CD14-positive monocyte (primary cell): ENCODE measurements around the gene CNTNAP5. TPM values are rescaled to one million over a fixed set of nuclear protein-coding genes. Genes with fewer than 3 reads are reported as not detected.

Source experiments
- DNase-seq, 3 donors: peaks; one replicate each; pipeline ENCODE4 v3.0.0-alpha.2; 2011 to 2022
- H2AFZ ChIP-seq: 2 replicates; pipeline ENCODE4 v1.6.0; 2012; ENCODE audit warnings: mild to moderate bottlenecking, low read depth, low read length, inconsistent platforms; ENCODE audit not compliant: insufficient read depth, poor library complexity, severe bottlenecking
- H3K27ac ChIP-seq, 2 donors: 1 replicate in 1 of 2; 2 replicates in 1 of 2; pipeline ENCODE4 v1.5.1; 2012 to 2013; ENCODE audit warnings: low read length in 2 of 2, control low read depth in 1 of 2, inconsistent platforms in 1 of 2, low read depth in 1 of 2, mild to moderate bottlenecking in 1 of 2
- H3K27me3 ChIP-seq, 2 donors: one replicate each; pipeline versions ENCODE4 v1.6.0 to v1.6.1; 2011 to 2013; ENCODE audit warnings: low read length in 2 of 2; ENCODE audit not compliant: control insufficient read depth in 2 of 2, insufficient read depth in 2 of 2
- H3K36me3 ChIP-seq, 2 donors: replicated peaks in 1 of 2; 1 replicate in 1 of 2; 2 replicates in 1 of 2; pipeline versions ENCODE4 v1.5.1 to v1.6.1; 2012 to 2013; ENCODE audit warnings: low read length in 2 of 2, control low read depth in 1 of 2, inconsistent platforms in 1 of 2, mild to moderate bottlenecking in 1 of 2; ENCODE audit not compliant: insufficient read depth in 2 of 2, control insufficient read depth in 1 of 2
- H3K4me1 ChIP-seq, 2 donors: 1 replicate in 1 of 2; 2 replicates in 1 of 2; pipeline versions ENCODE4 v1.5.1 to v1.6.1; 2012 to 2013; ENCODE audit warnings: low read length in 2 of 2, control low read depth in 1 of 2, inconsistent platforms in 1 of 2, mild to moderate bottlenecking in 1 of 2, moderate library complexity in 1 of 2; ENCODE audit not compliant: insufficient read depth in 2 of 2, control insufficient read depth in 1 of 2
- H3K4me2 ChIP-seq: replicated peaks from 2 replicates; pipeline ENCODE3; 2012; ENCODE audit warnings: low read length, moderate library complexity, mild to moderate bottlenecking; ENCODE audit not compliant: poor library complexity, severe bottlenecking; ENCODE audit errors: extremely low read depth
- H3K4me3 ChIP-seq, 3 experiments: fragments of 200-600 bp in 1 of 3; sonication (generic) in 1 of 3; replicated peaks in 1 of 3; 1 replicate in 2 of 3; 2 replicates in 1 of 3; pipeline ENCODE4 v1.5.1; 2011 to 2013; ENCODE audit warnings: low read length in 3 of 3, mild to moderate bottlenecking in 3 of 3, control low read depth in 2 of 3, low read depth in 2 of 3, inconsistent platforms in 1 of 3, moderate library complexity in 1 of 3
- H3K79me2 ChIP-seq: 2 replicates; pipeline ENCODE4 v1.6.0; 2012; ENCODE audit warnings: mild to moderate bottlenecking, control low read depth, inconsistent platforms, low read length, moderate library complexity; ENCODE audit not compliant: insufficient read depth
- H3K9ac ChIP-seq: 2 replicates; pipeline ENCODE4 v1.6.0; 2017; ENCODE audit warnings: low read length, mild to moderate bottlenecking; ENCODE audit not compliant: insufficient read depth, poor library complexity, severe bottlenecking
- H3K9me3 ChIP-seq, 2 donors: replicated peaks in 1 of 2; 1 replicate in 1 of 2; 2 replicates in 1 of 2; pipeline versions ENCODE4 v1.5.1 to v1.6.1; 2012 to 2013; ENCODE audit warnings: low read length in 2 of 2, control low read depth in 1 of 2; ENCODE audit not compliant: control insufficient read depth in 1 of 2, insufficient read depth in 1 of 2
- H4K20me1 ChIP-seq: 2 replicates; pipeline ENCODE4 v1.6.0; 2012; ENCODE audit warnings: mild to moderate bottlenecking, low read length, control low read depth, moderate library complexity; ENCODE audit not compliant: insufficient read depth
- H3K27ac Mint-ChIP-seq, 7 donors: one replicate each; pipeline ENCODE4 v1.8.0; 2020; ENCODE audit warnings: mild to moderate bottlenecking in 7 of 7, mixed read lengths in 7 of 7, moderate library complexity in 6 of 7, inconsistent platforms in 2 of 7
- H3K27me3 Mint-ChIP-seq, 3 donors: one replicate each; pipeline ENCODE4 v1.8.0; 2021 to 2022; ENCODE audit warnings: low read depth in 3 of 3, mild to moderate bottlenecking in 3 of 3, mixed read lengths in 3 of 3, moderate library complexity in 3 of 3, inconsistent platforms in 1 of 3
- H3K36me3 Mint-ChIP-seq, 2 donors: one replicate each; pipeline ENCODE4 v1.8.0; 2020; ENCODE audit warnings: mixed read lengths in 2 of 2, inconsistent platforms in 1 of 2, mild to moderate bottlenecking in 1 of 2
- H3K4me1 Mint-ChIP-seq: one replicate; pipeline ENCODE4 v1.8.0; 2020; ENCODE audit warnings: mild to moderate bottlenecking, mixed read lengths
- H3K4me3 Mint-ChIP-seq, 2 donors: one replicate each; pipeline ENCODE4 v1.8.0; 2020; ENCODE audit warnings: mild to moderate bottlenecking in 2 of 2, mixed read lengths in 2 of 2, moderate library complexity in 1 of 2
- H3K9me3 Mint-ChIP-seq, 7 donors: one replicate each; pipeline ENCODE4 v1.8.0; 2020 to 2022; ENCODE audit warnings: mixed read lengths in 7 of 7, mild to moderate bottlenecking in 6 of 7, moderate library complexity in 6 of 7, inconsistent platforms in 2 of 7
- CTCF ChIP-seq: fragments of 200-600 bp; IDR thresholded peaks from one replicate; pipeline ENCODE4 v1.8.0; 2022; ENCODE audit warnings: antibody characterized with exemption, mild to moderate bottlenecking
- WGBS: methylation state at CpG from one replicate; pipeline ENCODE4 v1.1.5; 2013; ENCODE audit warnings: missing lambda C conversion rate; ENCODE audit not compliant: insufficient coverage; 5-methylcytosine and 5-hydroxymethylcytosine counted together
- intact Hi-C, 2 donors: fragments of 100-400 bp; cut with micrococcal nuclease; formaldehyde crosslinking; loops; one replicate each; pipeline versions ENCODE4 v1.15.0 to v1.15.1; 2023
- polyA plus RNA-seq, 3 donors: library from polyadenylated mRNA; depleted of rRNA in 1 of 3; unstranded in 2 of 3; stranded (reverse) in 1 of 3; fragments of 300-500 nt in 2 of 3; fragments of >200 nt in 1 of 3; fragmentation: Illumina TruSeq in 2 of 3; gene quantifications; 1 replicate in 2 of 3; 2 replicates in 1 of 3; pipeline ENCODE4 v1.2.3, GENCODE V29; 2012 to 2021

CNTNAP5 gene
- polyA plus RNA-seq, 3 donors: not detected

DNA sequence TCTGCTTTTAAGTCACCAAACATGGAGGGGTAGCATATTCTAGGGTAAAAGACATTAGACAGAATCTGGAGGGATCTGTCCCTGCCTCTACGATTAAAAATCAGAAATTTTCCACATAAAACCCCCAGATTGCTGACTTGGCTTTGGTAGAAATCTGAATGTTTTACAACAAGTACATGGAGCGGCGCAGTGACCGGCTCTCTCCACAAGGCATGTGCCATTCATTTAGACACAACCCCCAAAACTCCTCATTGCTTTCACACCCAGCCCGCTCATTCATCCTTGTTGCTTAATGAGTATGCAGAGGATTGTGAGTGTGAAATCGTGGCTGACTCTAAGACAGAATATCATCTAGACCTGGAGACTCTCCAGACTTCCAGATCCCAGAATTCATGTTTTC, 140.6 kb downstream of the CNTNAP5 start:
- Histone ChIP-seq H3K4me2 (no peak overlapping the region), H3K36me3 (no peaks in the 10 kb centered on the region), H2AFZ (no peak overlapping the region), H3K79me2 (no peaks in the 10 kb centered on the region), H3K9me3 (peaks cover 5 to 9% of the 10 kb centered on the region in 2 donors), H3K27me3 (no peaks in the 10 kb centered on the region), H3K27ac (no peak overlapping the region), H4K20me1 (no peaks in the 10 kb centered on the region), H3K9ac (no peak overlapping the region), H3K4me3 (no peak overlapping the region), H3K4me1 (no peaks in the 10 kb centered on the region)
- H3K27me3 Mint-ChIP-seq: peaks cover 0 to 1% (median 0%) of the 10 kb centered on the region in 3 donors
- no peak for DNase-seq
- no peak for TF ChIP-seq CTCF
- peaks cover 0 to 12% (median 4%) of the 10 kb centered on the region in 7 donors for H3K9me3 Mint-ChIP-seq
- no peaks in the 10 kb centered on the region for H3K36me3 Mint-ChIP-seq
- intact Hi-C loops: no loop called here
- WGBS: 83% methylated on average over 1 of the region's 6 CpGs
- no peak overlapping the region for H3K4me3 Mint-ChIP-seq
- H3K27ac Mint-ChIP-seq: no peak overlapping the region
- no peaks in the 10 kb centered on the region for H3K4me1 Mint-ChIP-seq

DNA sequence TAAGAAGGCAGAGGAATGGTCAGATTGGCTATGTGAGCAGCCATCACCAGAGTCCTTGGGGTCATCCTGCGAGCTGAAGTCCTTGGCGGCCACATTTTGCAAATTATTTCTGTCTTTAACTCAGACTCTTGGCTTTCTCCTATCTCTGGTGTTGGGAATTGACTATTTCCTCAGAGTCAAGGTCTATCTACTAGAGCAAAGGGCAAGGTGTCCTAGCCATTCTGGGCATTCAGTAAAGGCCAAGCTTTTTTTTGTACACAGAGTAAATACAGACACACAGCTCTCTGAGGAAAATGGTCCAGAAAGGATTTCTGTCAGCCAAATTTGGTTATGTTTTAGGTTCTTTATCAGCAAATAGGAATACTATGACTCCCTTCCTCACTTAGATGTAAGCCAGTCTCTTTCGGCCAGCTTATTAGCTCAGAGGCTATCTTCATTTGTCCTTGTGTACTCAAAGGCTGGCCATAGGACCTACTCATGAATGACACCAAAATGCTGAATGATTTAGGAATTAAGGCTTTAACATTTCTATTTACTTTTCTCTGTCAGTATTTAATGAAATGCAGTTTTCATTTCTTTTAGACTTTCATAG, 146.5 kb downstream of the CNTNAP5 start:
- intact Hi-C loops: no loop called here
- no CpG with 5 or more reads among the region's 3 CpGs for WGBS

More for the DNA sequence above, 146.5 kb downstream of the CNTNAP5 start:
- TF ChIP-seq CTCF: no peak
- H3K4me1 ChIP-seq: no peaks in the 10 kb centered on the region
- H3K27me3 ChIP-seq: no peaks in the 10 kb centered on the region
- peaks cover 15 to 20% of the 10 kb centered on the region in 2 donors for H3K9me3 ChIP-seq
- H3K36me3 Mint-ChIP-seq: no peaks in the 10 kb centered on the region
- no peaks in the 10 kb centered on the region for H3K79me2 ChIP-seq
- no peak overlapping the region for H3K4me3 ChIP-seq
- no peaks in the 10 kb centered on the region for H3K4me1 Mint-ChIP-seq
- H3K4me2 ChIP-seq: no peak overlapping the region
- no peak overlapping the region for H3K4me3 Mint-ChIP-seq
- no peaks in the 10 kb centered on the region for H3K36me3 ChIP-seq
- no peak overlapping the region for H3K9ac ChIP-seq
- H3K27ac ChIP-seq: no peak overlapping the region
- peaks cover 0 to 13% (median 5%) of the 10 kb centered on the region in 7 donors for H3K9me3 Mint-ChIP-seq
- H3K27ac Mint-ChIP-seq: no peak overlapping the region
- H4K20me1 ChIP-seq: no peaks in the 10 kb centered on the region
- no peak for DNase-seq
- no peaks in the 10 kb centered on the region for H3K27me3 Mint-ChIP-seq
- H2AFZ ChIP-seq: no peak overlapping the region
